ENCODE data around the gene ZNF644. TPM values are rescaled to one million over a fixed set of nuclear protein-coding genes. Genes with fewer than 3 reads are reported as not detected.

The ZNF644 gene
- total RNA-seq, 1 donor from 2014 or later: 50.4 TPM

DNA sequence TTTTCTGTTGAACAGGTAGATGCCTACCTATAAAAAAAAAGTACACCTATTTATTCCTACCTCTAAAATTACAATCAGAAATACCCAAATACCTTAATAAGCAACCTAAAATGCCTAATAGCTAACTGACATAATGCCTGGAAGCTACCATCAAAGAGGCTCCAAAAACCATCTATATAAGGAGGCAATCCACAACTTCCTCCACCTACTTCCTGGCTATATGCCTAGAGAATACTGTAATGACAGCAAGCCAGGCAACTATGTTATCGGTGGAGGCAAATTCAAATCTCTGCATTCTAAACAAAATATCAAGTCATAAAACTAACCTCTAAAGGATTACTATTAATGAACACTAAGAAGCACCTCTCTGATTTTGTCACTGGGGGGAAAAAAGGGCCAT, 10.1 kb downstream of the ZNF644 start:
- TF ChIP-seq, protein P1, sequence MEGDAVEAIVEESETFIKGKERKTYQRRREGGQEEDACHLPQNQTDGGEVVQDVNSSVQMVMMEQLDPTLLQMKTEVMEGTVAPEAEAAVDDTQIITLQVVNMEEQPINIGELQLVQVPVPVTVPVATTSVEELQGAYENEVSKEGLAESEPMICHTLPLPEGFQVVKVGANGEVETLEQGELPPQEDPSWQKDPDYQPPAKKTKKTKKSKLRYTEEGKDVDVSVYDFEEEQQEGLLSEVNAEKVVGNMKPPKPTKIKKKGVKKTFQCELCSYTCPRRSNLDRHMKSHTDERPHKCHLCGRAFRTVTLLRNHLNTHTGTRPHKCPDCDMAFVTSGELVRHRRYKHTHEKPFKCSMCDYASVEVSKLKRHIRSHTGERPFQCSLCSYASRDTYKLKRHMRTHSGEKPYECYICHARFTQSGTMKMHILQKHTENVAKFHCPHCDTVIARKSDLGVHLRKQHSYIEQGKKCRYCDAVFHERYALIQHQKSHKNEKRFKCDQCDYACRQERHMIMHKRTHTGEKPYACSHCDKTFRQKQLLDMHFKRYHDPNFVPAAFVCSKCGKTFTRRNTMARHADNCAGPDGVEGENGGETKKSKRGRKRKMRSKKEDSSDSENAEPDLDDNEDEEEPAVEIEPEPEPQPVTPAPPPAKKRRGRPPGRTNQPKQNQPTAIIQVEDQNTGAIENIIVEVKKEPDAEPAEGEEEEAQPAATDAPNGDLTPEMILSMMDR (IDR thresholded peaks at IDR 0.05; ENCODE audit: insufficient read depth, low read length, poor library complexity, severe bottlenecking): no peak
- no peak for DNase-seq (ENCODE audit: low read depth)
- no peaks in the 10 kb centered on the region for H3K27me3 ChIP-seq (ENCODE audit: control insufficient read depth, insufficient read depth, low read length)
- H3K4me3 ChIP-seq (ENCODE audit: low read depth, low read length): no peak overlapping the region
- H3K36me3 ChIP-seq (ENCODE audit: control insufficient read depth, insufficient read depth, low read length): no peaks in the 10 kb centered on the region

DNA sequence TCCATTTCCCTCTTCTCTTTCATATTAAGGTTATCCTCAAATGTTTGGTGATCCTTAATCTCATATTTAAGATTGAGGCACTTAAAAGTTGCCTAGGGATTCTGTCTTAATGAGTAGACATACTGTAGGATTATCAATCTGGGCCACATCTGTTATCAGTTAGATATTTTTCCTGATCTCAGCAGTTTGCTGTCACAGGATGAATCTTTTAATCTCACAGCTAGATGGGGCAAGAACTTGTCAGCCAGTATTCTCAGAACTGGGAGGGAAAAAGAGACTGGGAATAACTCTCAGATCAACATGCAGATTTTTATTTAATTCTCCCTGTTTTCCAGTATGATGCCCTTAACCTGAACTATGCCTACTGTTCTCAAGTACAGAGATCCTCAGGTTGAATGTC, 14.0 kb downstream of the ZNF644 start:
- H3K27me3 ChIP-seq (ENCODE audit: control insufficient read depth, insufficient read depth, low read length): no peaks in the 10 kb centered on the region
- no peak overlapping the region for H3K4me3 ChIP-seq (ENCODE audit: low read depth, low read length)
- no peaks in the 10 kb centered on the region for H3K36me3 ChIP-seq (ENCODE audit: control insufficient read depth, insufficient read depth, low read length)
- TF ChIP-seq, protein P1 (IDR thresholded peaks at IDR 0.05; ENCODE audit: insufficient read depth, low read length, poor library complexity, severe bottlenecking): no peak
- no peak for DNase-seq (ENCODE audit: low read depth)

DNA sequence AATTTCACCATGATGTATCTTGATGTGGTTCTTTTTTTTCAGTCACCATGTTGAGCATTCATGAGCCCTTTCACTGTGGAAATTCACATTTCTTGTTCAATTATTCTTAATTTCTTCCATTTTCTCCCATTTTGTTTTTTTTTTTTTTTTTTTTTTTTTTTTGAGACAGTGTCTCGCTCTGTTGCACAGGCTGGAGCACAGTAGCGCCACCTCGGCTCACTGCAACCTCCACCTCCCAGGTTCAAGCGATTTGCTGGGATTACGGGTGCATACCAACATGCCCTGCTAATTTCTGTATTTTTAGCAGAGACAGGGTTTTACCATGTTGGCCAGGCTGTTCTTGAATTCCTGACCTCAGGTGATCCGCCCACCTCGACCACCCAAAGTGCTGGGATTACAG, 14.7 kb downstream of the ZNF644 start:
- no peak for DNase-seq (ENCODE audit: low read depth)
- H3K4me3 ChIP-seq (ENCODE audit: low read depth, low read length): no peak overlapping the region
- H3K27me3 ChIP-seq (ENCODE audit: control insufficient read depth, insufficient read depth, low read length): no peaks in the 10 kb centered on the region
- no peaks in the 10 kb centered on the region for H3K36me3 ChIP-seq (ENCODE audit: control insufficient read depth, insufficient read depth, low read length)
- TF ChIP-seq, protein P1 (IDR thresholded peaks at IDR 0.05; ENCODE audit: insufficient read depth, low read length, poor library complexity, severe bottlenecking): no peak

DNA sequence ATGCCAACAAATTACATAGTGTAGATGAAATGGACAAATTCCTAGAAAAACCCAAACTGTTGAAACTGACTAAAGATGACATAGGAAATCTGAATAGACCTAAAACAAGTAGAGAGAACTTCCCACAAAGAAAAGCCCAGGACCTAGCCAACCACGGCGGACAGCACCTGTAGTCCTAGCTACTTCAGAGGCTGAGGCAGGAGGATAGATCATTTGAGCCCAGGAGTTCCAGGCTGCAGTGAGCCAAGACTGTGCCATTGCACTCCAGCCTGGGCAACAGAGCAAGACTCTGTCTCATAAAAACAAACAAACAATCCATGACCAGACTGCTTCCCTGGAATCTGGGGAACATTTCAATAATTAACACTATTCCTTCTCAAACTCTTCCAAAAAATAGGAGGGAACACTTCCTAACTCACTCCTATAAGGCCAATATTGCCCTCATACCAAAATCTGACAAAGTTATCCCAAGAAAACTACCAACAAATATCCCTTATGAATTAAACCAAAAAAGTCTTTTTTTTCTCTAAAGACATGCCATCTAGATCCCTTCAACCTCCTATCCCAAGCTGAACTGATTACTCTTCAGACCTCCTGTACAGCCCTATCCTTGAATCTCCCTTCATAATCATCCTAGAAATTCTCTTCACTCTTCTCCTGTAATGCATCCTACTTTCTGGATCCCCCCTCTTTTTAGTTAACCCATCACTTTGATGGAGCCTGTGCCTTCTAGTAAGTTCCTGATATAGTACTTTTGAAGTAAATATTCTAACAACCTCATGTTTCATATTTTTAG, 15.5 kb downstream of the ZNF644 start:
- TF ChIP-seq, protein P1 (IDR thresholded peaks at IDR 0.05; ENCODE audit: insufficient read depth, low read length, poor library complexity, severe bottlenecking): no peak
- Histone ChIP-seq H3K4me3 (ENCODE audit: low read depth, low read length) (no peak overlapping the region), H3K36me3 (ENCODE audit: control insufficient read depth, insufficient read depth, low read length) (no peaks in the 10 kb centered on the region), H3K27me3 (ENCODE audit: control insufficient read depth, insufficient read depth, low read length) (no peaks in the 10 kb centered on the region)
- no peak for DNase-seq (ENCODE audit: low read depth)

DNA sequence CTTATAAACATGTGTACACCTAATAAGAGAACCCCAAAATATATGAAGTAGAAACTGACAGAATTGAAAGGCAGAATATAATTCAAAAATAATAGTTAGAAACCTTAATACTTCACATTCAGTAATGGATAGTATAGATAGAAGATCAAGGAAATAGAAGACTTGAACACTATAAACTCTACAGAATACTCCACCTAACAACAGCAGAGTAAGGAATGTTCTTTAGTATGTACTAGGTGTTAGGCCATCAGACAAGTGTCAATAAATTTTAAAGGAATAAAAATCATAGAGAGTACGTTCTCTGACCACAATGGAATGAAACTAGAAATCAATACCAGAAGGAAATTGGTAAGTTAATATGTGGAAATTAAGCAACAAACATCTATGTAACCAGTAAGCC, 16.6 kb downstream of the ZNF644 start:
- DNase-seq (ENCODE audit: low read depth): no peak
- no peaks in the 10 kb centered on the region for H3K36me3 ChIP-seq (ENCODE audit: control insufficient read depth, insufficient read depth, low read length)
- TF ChIP-seq, protein P1 (IDR thresholded peaks at IDR 0.05; ENCODE audit: insufficient read depth, low read length, poor library complexity, severe bottlenecking): no peak
- H3K27me3 ChIP-seq (ENCODE audit: control insufficient read depth, insufficient read depth, low read length): no peaks in the 10 kb centered on the region
- no peak overlapping the region for H3K4me3 ChIP-seq (ENCODE audit: low read depth, low read length)

DNA sequence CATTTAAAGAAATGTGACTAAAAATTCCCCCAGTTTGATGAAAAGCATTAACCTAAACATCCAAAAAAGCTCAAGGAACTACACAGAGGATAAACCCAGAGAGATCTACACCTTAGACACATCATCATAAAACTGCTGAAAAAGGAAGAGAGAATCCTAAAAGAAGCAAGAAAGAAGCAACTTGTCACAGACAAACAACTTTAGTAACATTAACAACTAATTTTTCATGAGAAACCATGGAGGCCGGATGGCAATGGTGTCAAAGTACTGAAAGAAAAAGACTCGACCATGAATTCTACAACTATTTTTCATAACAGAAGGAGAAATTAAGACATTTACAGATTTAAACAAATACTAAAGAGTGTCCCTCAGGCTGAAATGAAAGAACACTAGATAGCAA, 17.7 kb downstream of the ZNF644 start:
- H3K36me3 ChIP-seq (ENCODE audit: control insufficient read depth, insufficient read depth, low read length): no peaks in the 10 kb centered on the region
- TF ChIP-seq, protein P1 (IDR thresholded peaks at IDR 0.05; ENCODE audit: insufficient read depth, low read length, poor library complexity, severe bottlenecking): no peak
- DNase-seq (ENCODE audit: low read depth): no peak
- no peaks in the 10 kb centered on the region for H3K27me3 ChIP-seq (ENCODE audit: control insufficient read depth, insufficient read depth, low read length)
- no peak overlapping the region for H3K4me3 ChIP-seq (ENCODE audit: low read depth, low read length)
